Measurements from ENCODE around the gene FASTKD1. TPM values are rescaled to one million over a fixed set of nuclear protein-coding genes. Genes with fewer than 3 reads are reported as not detected.
A peak's percentile ranks its signal among the peaks of the same experiment; 100 is the strongest.

Gene FASTKD1
- total and polyA plus RNA-seq, 4 experiments from 2014 or later = 12.4 to 31.8 (median 21.6) TPM

- Histone ChIP-seq H3K4me1 (ENCODE audit: insufficient read depth, low read length) (no peaks in the 10 kb centered on the region), H3K9me3 (ENCODE audit: control insufficient read depth in 1 of 2, low read length in 2 of 2) (no peaks in the 10 kb centered on the region), H3K27me3 (ENCODE audit: insufficient read depth, low read length) (no peaks in the 10 kb centered on the region), H3K36me3 (ENCODE audit: insufficient read depth, low read length) (no peaks in the 10 kb centered on the region), H3K27ac (ENCODE audit: low read depth, low read length) (no peak overlapping the region), H3K4me3 (ENCODE audit: low read length in 2 of 2) (no peak overlapping the region)
- intact Hi-C loops (cut with micrococcal nuclease) = no loop called here
- ChIA-PET POLR2A (ENCODE audit: partially characterized antibody) (no interaction called here), CTCF (ENCODE audit: partially characterized antibody) (no interaction called here)
- no peaks in the 10 kb centered on the region for H3K9me3 Mint-ChIP-seq
- H3K36me3 Mint-ChIP-seq = peaks cover 0 to 7% of the 10 kb centered on the region in 2 donors
- no peaks in the 10 kb centered on the region for H3K4me1 Mint-ChIP-seq
- no peak overlapping the region for H3K27ac Mint-ChIP-seq
- no peak for DNase-seq
- no peaks in the 10 kb centered on the region for H3K27me3 Mint-ChIP-seq
- no peak overlapping the region for H3K4me3 Mint-ChIP-seq
These were observed 60.6 kb downstream of the FASTKD1 start for GRCh38 chr2:169513094-169513493.

- Mint-ChIP-seq H3K4me1 (no peaks in the 10 kb centered on the region), H3K4me3 (no peak overlapping the region), H3K9me3 (no peaks in the 10 kb centered on the region), H3K27me3 (no peaks in the 10 kb centered on the region), H3K27ac (no peak overlapping the region), H3K36me3 (peaks cover 0 to 7% of the 10 kb centered on the region in 2 donors)
- no peaks in the 10 kb centered on the region for H3K27me3 ChIP-seq (ENCODE audit: insufficient read depth, low read length)
- DNase-seq = no peak
- no peaks in the 10 kb centered on the region for H3K36me3 ChIP-seq (ENCODE audit: insufficient read depth, low read length)
- CTCF ChIA-PET (ENCODE audit: partially characterized antibody) = no interaction called here
- intact Hi-C loops (cut with micrococcal nuclease) = no loop called here
- POLR2A ChIA-PET (ENCODE audit: partially characterized antibody) = no interaction called here
- no peak overlapping the region for H3K4me3 ChIP-seq (ENCODE audit: low read length in 2 of 2)
- H3K27ac ChIP-seq (ENCODE audit: low read depth, low read length) = no peak overlapping the region
- no peaks in the 10 kb centered on the region for H3K4me1 ChIP-seq (ENCODE audit: insufficient read depth, low read length)
- no peaks in the 10 kb centered on the region for H3K9me3 ChIP-seq (ENCODE audit: control insufficient read depth in 1 of 2, low read length in 2 of 2)
These were observed 61.1 kb downstream of the FASTKD1 start for GRCh38 chr2:169512525-169512924.

DNA sequence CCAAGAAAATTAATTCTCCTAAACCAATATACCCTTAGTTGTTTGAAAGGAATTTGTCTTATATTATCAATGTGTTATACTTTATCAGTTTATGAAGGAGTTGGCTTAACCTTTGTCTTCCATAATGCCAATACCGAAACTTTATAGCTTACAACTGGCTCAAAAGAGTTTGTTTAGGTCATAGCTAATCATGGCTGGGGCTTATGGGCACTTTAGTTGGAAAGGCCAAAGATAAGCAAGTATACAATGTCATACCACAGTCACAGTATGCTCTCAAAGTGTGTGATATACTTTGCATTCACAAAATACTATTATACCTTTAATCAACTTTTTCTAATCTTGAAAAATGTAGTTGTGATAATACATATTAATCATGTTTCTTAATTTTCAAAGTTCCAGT lies 61.8 kb downstream of the FASTKD1 start:
- H3K36me3 ChIP-seq (ENCODE audit: insufficient read depth, low read length) = no peaks in the 10 kb centered on the region
- H3K9me3 Mint-ChIP-seq = no peaks in the 10 kb centered on the region
- H3K4me3 Mint-ChIP-seq = no peak overlapping the region
- H3K27ac ChIP-seq (ENCODE audit: low read depth, low read length) = no peak overlapping the region
- no peaks in the 10 kb centered on the region for H3K9me3 ChIP-seq (ENCODE audit: control insufficient read depth in 1 of 2, low read length in 2 of 2)
- no peaks in the 10 kb centered on the region for H3K27me3 Mint-ChIP-seq
- H3K4me1 Mint-ChIP-seq = no peaks in the 10 kb centered on the region
- H3K27me3 ChIP-seq (ENCODE audit: insufficient read depth, low read length) = no peaks in the 10 kb centered on the region
- POLR2A ChIA-PET (ENCODE audit: partially characterized antibody) = no interaction called here
- DNase-seq = no peak
- CTCF ChIA-PET (ENCODE audit: partially characterized antibody) = no interaction called here
- no peak overlapping the region for H3K4me3 ChIP-seq (ENCODE audit: low read length in 2 of 2)
- no peaks in the 10 kb centered on the region for H3K4me1 ChIP-seq (ENCODE audit: insufficient read depth, low read length)
- H3K36me3 Mint-ChIP-seq = peaks cover 0 to 12% of the 10 kb centered on the region in 2 donors
- H3K27ac Mint-ChIP-seq = no peak overlapping the region
- intact Hi-C loops (cut with micrococcal nuclease) = no loop called here

DNA sequence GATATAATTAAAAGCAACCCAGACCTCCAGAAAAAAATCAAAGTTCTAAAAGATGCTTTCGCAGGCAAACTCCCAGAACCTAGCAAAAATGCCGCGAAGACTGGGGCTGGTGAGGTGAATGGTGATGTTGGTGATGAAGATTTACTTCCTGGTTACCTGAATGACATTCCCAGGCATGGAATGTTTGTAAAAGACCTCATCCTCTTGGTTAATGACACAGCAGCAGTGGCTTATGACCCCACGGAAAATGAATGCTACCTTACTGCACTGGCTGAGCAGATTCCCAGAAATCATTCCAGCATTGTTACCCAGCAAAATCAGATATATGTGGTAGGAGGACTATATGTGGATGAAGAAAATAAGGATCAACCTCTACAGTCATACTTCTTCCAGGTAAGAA lies 63.2 kb downstream of the FASTKD1 start:
- H3K36me3 ChIP-seq (ENCODE audit: insufficient read depth, low read length) = no peaks in the 10 kb centered on the region
- Mint-ChIP-seq H3K36me3 (peaks cover 0 to 12% of the 10 kb centered on the region in 2 donors), H3K9me3 (no peaks in the 10 kb centered on the region), H3K4me1 (no peaks in the 10 kb centered on the region), H3K27ac (no peak overlapping the region), H3K27me3 (no peaks in the 10 kb centered on the region), H3K4me3 (no peak overlapping the region)
- no peaks in the 10 kb centered on the region for H3K9me3 ChIP-seq (ENCODE audit: control insufficient read depth in 1 of 2, low read length in 2 of 2)
- intact Hi-C loops (cut with micrococcal nuclease) = no loop called here
- H3K4me1 ChIP-seq (ENCODE audit: insufficient read depth, low read length) = no peaks in the 10 kb centered on the region
- H3K27ac ChIP-seq (ENCODE audit: low read depth, low read length) = no peak overlapping the region
- H3K27me3 ChIP-seq (ENCODE audit: insufficient read depth, low read length) = no peaks in the 10 kb centered on the region
- no peak overlapping the region for H3K4me3 ChIP-seq (ENCODE audit: low read length in 2 of 2)
- ChIA-PET POLR2A (ENCODE audit: partially characterized antibody) (no interaction called here), CTCF (ENCODE audit: partially characterized antibody) (no interaction called here)
- DNase-seq = no peak

DNA sequence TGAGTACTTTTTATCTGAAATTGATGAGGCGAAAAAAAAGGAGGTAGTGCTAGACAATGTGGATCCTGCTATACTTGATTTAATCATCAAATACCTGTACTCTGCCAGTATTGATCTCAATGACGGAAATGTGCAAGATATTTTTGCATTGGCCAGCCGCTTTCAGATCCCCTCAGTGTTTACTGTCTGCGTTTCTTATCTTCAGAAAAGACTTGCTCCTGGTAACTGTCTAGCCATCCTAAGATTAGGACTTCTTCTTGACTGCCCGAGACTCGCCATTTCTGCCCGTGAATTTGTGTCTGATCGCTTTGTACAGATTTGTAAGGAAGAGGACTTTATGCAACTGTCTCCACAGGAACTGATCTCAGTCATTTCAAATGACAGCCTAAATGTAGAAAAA lies 63.7 kb downstream of the FASTKD1 start:
- Histone ChIP-seq H3K4me3 (ENCODE audit: low read length in 2 of 2) (no peak overlapping the region), H3K4me1 (ENCODE audit: insufficient read depth, low read length) (no peaks in the 10 kb centered on the region), H3K27ac (ENCODE audit: low read depth, low read length) (no peak overlapping the region), H3K9me3 (ENCODE audit: control insufficient read depth in 1 of 2, low read length in 2 of 2) (no peaks in the 10 kb centered on the region), H3K27me3 (ENCODE audit: insufficient read depth, low read length) (no peaks in the 10 kb centered on the region), H3K36me3 (ENCODE audit: insufficient read depth, low read length) (no peaks in the 10 kb centered on the region)
- H3K4me1 Mint-ChIP-seq = no peaks in the 10 kb centered on the region
- no peaks in the 10 kb centered on the region for H3K27me3 Mint-ChIP-seq
- POLR2A ChIA-PET (ENCODE audit: partially characterized antibody) = no interaction called here
- no peaks in the 10 kb centered on the region for H3K9me3 Mint-ChIP-seq
- no peak overlapping the region for H3K27ac Mint-ChIP-seq
- CTCF ChIA-PET (ENCODE audit: partially characterized antibody) = no interaction called here
- no peak overlapping the region for H3K4me3 Mint-ChIP-seq
- DNase-seq = no peak
- intact Hi-C loops (cut with micrococcal nuclease) = no loop called here
- H3K36me3 Mint-ChIP-seq = peaks cover 0 to 12% of the 10 kb centered on the region in 2 donors

- no peak for DNase-seq
- CTCF ChIA-PET (ENCODE audit: partially characterized antibody) = no interaction called here
- Mint-ChIP-seq H3K27ac (peak within 1 kb of the TSS in 1 of 7 donors; percentile 37), H3K36me3 (peaks cover 0 to 13% of the 10 kb centered on the region in 2 donors), H3K4me3 (no peak within 1 kb of the TSS), H3K4me1 (no peaks in the 10 kb centered on the region), H3K9me3 (no peaks in the 10 kb centered on the region), H3K27me3 (no peaks in the 10 kb centered on the region)
- Histone ChIP-seq H3K4me1 (ENCODE audit: insufficient read depth, low read length) (no peaks in the 10 kb centered on the region), H3K36me3 (ENCODE audit: insufficient read depth, low read length) (no peaks in the 10 kb centered on the region), H3K9me3 (ENCODE audit: control insufficient read depth in 1 of 2, low read length in 2 of 2) (no peaks in the 10 kb centered on the region), H3K4me3 (ENCODE audit: low read length in 2 of 2) (no peak within 1 kb of the TSS), H3K27ac (ENCODE audit: low read depth, low read length) (no peak within 1 kb of the TSS), H3K27me3 (ENCODE audit: insufficient read depth, low read length) (no peaks in the 10 kb centered on the region)
- POLR2A ChIA-PET (ENCODE audit: partially characterized antibody) = no interaction called here
- intact Hi-C loops (cut with micrococcal nuclease) = no loop called here
These were observed 64.3 kb downstream of the FASTKD1 start, which contains the start of gene KLHL41 for GRCh38 chr2:169509298-169509885. Gene KLHL41 (plus strand): TSS chr2:169509702. CDS start chr2:169509779, 77 bp downstream.

DNA sequence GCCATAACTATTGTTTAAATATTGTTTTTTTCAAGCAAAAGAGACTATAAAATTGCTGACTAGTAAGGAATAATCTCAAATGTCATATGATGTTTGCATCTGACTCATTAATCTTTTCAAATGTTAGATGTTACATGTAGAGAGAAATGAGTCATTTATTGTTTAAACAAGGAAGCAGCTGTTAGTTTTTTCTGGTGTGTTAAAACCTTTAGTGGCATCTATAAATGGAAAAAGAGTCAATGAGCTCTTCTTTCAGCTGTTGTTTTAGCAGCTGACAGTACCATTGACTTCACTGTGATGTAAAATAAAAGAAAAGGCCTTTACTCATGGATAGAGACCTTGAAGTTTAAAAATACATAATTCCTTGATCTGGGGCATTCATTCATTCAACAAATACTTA lies 66.0 kb downstream of the FASTKD1 start:
- ChIA-PET POLR2A (ENCODE audit: partially characterized antibody) (no interaction called here), CTCF (ENCODE audit: partially characterized antibody) (no interaction called here)
- intact Hi-C loops (cut with micrococcal nuclease) = no loop called here
- Mint-ChIP-seq H3K4me1 (no peaks in the 10 kb centered on the region), H3K36me3 (peaks cover 5 to 20% of the 10 kb centered on the region in 2 donors), H3K4me3 (no peak overlapping the region), H3K27me3 (no peaks in the 10 kb centered on the region), H3K9me3 (no peaks in the 10 kb centered on the region), H3K27ac (no peak overlapping the region)
- H3K4me3 ChIP-seq (ENCODE audit: low read length in 2 of 2) = no peak overlapping the region
- H3K4me1 ChIP-seq (ENCODE audit: insufficient read depth, low read length) = no peaks in the 10 kb centered on the region
- H3K27me3 ChIP-seq (ENCODE audit: insufficient read depth, low read length) = no peaks in the 10 kb centered on the region
- no peaks in the 10 kb centered on the region for H3K36me3 ChIP-seq (ENCODE audit: insufficient read depth, low read length)
- DNase-seq = no peak
- H3K9me3 ChIP-seq (ENCODE audit: control insufficient read depth in 1 of 2, low read length in 2 of 2) = no peaks in the 10 kb centered on the region
- no peak overlapping the region for H3K27ac ChIP-seq (ENCODE audit: low read depth, low read length)

DNA sequence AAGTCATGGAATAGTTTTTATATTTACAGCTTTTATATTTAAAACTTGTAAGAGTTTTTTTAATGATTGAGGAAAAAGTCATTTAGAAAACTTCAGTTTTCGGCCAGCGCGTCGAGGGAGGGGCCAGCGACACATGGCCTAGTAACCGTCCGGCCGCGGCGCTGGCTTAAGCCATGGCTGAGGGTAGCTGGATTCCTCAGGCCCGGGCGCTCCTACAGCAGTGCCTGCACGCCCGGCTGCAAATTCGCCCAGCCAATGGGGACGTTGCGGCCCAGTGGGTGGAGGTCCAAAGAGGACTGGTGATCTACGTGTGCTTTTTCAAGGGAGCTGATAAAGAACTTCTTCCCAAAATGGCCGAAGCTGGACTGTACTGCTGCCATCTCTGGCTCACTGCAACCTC lies 69.0 kb downstream of the FASTKD1 start:
- H3K4me3 Mint-ChIP-seq = no peak overlapping the region
- H3K27me3 ChIP-seq (ENCODE audit: insufficient read depth, low read length) = no peaks in the 10 kb centered on the region
- H3K4me1 ChIP-seq (ENCODE audit: insufficient read depth, low read length) = no peaks in the 10 kb centered on the region
- ChIA-PET CTCF (ENCODE audit: partially characterized antibody) (no interaction called here), POLR2A (ENCODE audit: partially characterized antibody) (no interaction called here)
- DNase-seq = no peak
- H3K9me3 Mint-ChIP-seq = no peaks in the 10 kb centered on the region
- no peaks in the 10 kb centered on the region for H3K36me3 ChIP-seq (ENCODE audit: insufficient read depth, low read length)
- peaks cover 5 to 13% of the 10 kb centered on the region in 2 donors for H3K36me3 Mint-ChIP-seq
- H3K9me3 ChIP-seq (ENCODE audit: control insufficient read depth in 1 of 2, low read length in 2 of 2) = no peaks in the 10 kb centered on the region
- no peak overlapping the region for H3K27ac ChIP-seq (ENCODE audit: low read depth, low read length)
- H3K4me3 ChIP-seq (ENCODE audit: low read length in 2 of 2) = no peak overlapping the region
- H3K27me3 Mint-ChIP-seq = no peaks in the 10 kb centered on the region
- intact Hi-C loops (cut with micrococcal nuclease) = no loop called here
- no peak overlapping the region for H3K27ac Mint-ChIP-seq
- H3K4me1 Mint-ChIP-seq = no peaks in the 10 kb centered on the region

All from CD4-positive, alpha-beta memory T cell (primary cell).